K562 (cell line): ENCODE data around the gene RIMKLA. TPM values are rescaled to one million over a fixed set of nuclear protein-coding genes. Genes with fewer than 3 reads are reported as not detected.

Experiments
- ATAC-seq: fragments of 200-7000 bp; cut with Tn5 transposase; 3 replicates; pipeline ENCODE4 v1.9.1; 2020; ENCODE audit warnings: moderate library complexity
- BruUV-seq: library from RNA; stranded (reverse); fragments of 400-500 nt; replicated peaks from 2 replicates; lab custom pipeline; 2021; lab: Mats Ljungman, UMichigan
- CTCF ChIA-PET: fragments of 300-600 bp; formaldehyde crosslinking; extraction: SDS; loops from one replicate; lab custom pipeline; 2021; ENCODE audit warnings: low intra/inter-chr PET ratio; lab: Yijun Ruan, JAX
- POLR2A ChIA-PET: fragments of 300-600, 350-650 bp; sonication (Branson Sonifier 250); formaldehyde crosslinking; extraction: SDS; loops from one replicate; lab custom pipeline; 2021; ENCODE audit warnings: antibody characterized with exemption, inconsistent platforms; lab: Yijun Ruan, JAX
- DNase-seq, 4 experiments: peaks; one replicate each; pipeline versions ENCODE4 v3.0.0 to v3.0.0-alpha.2; 2011 to 2018; ENCODE audit warnings: low spot score in 3 of 4, mixed read lengths in 3 of 4; ENCODE audit errors: extremely low read depth in 1 of 4
- FAIRE-seq: peaks from 2 replicates; lab custom pipeline; 2011; peaks lifted over from hg19 to GRCh38; lab: Jason Lieb, UNC
- H2AFZ ChIP-seq: 2 replicates; pipeline ENCODE4 v1.6.0; 2011; ENCODE audit warnings: low read depth, low read length, control low read depth, inconsistent platforms
- H3K27ac ChIP-seq: fragments of 200-600 bp; 3 replicates; pipeline ENCODE4 v1.8.0; 2011; ENCODE audit warnings: low read depth, mild to moderate bottlenecking, control low read depth, inconsistent platforms, low read length, moderate library complexity, mixed read lengths; ENCODE audit errors: extremely low read depth
- H3K27me3 ChIP-seq, 2 experiments: fragments of 300-600 bp in 1 of 2; 2 replicates in 1 of 2; 3 replicates in 1 of 2; pipeline versions ENCODE4 v1.6.0 to v1.8.0; 2011; ENCODE audit warnings: inconsistent platforms in 2 of 2, low read length in 2 of 2, mild to moderate bottlenecking in 1 of 2, mixed read lengths in 1 of 2, moderate library complexity in 1 of 2; ENCODE audit not compliant: control insufficient read depth in 2 of 2, insufficient read depth in 2 of 2
- H3K36me3 ChIP-seq: fragments of 300-600 bp; 3 replicates; pipeline ENCODE4 v1.8.0; 2011; ENCODE audit warnings: mild to moderate bottlenecking, low read length, inconsistent platforms; ENCODE audit not compliant: control insufficient read depth, insufficient read depth
- H3K4me1 ChIP-seq, 2 experiments: fragments of 200-600 bp in 1 of 2; replicated peaks in 1 of 2; 2 replicates in 1 of 2; 3 replicates in 1 of 2; pipeline versions ENCODE4 v1.5.1 to v1.8.0; 2011; ENCODE audit warnings: inconsistent platforms in 2 of 2, low read length in 2 of 2, mild to moderate bottlenecking in 1 of 2, mixed read lengths in 1 of 2, moderate library complexity in 1 of 2; ENCODE audit not compliant: control insufficient read depth in 2 of 2, insufficient read depth in 2 of 2
- H3K4me2 ChIP-seq: 2 replicates; pipeline ENCODE4 v1.6.1; 2011; ENCODE audit warnings: low read length, control low read depth, inconsistent platforms, mixed read lengths; ENCODE audit not compliant: insufficient read depth
- H3K4me3 ChIP-seq: fragments of 200-600 bp; sonication (generic), shearing (Covaris generic); 2 replicates; pipeline ENCODE4 v1.5.1; 2016; ENCODE audit warnings: control low read depth, inconsistent platforms
- H3K79me2 ChIP-seq: fragments of 200-600 bp; 3 replicates; pipeline ENCODE4 v1.8.0; 2011; ENCODE audit warnings: low read length, inconsistent platforms; ENCODE audit not compliant: control insufficient read depth, insufficient read depth
- H3K9ac ChIP-seq, 2 experiments: 2 replicates each; pipeline versions ENCODE4 v1.6.0 to v1.6.1; 2011; ENCODE audit warnings: low read depth in 2 of 2, low read length in 2 of 2, control low read depth in 1 of 2, inconsistent platforms in 1 of 2, mild to moderate bottlenecking in 1 of 2, mixed read lengths in 1 of 2; ENCODE audit not compliant: insufficient read depth in 1 of 2
- H3K9me1 ChIP-seq: one replicate; pipeline ENCODE4 v1.6.0; 2011; ENCODE audit warnings: inconsistent platforms, mild to moderate bottlenecking, low read length, moderate library complexity; ENCODE audit not compliant: control insufficient read depth, insufficient read depth
- H3K9me3 ChIP-seq: replicated peaks from 2 replicates; pipeline ENCODE4 v1.5.1; 2011; ENCODE audit warnings: low read depth, low read length, inconsistent platforms; ENCODE audit not compliant: control insufficient read depth, insufficient read depth
- H4K20me1 ChIP-seq: replicated peaks from 2 replicates; pipeline ENCODE4 v1.6.1; 2011; ENCODE audit warnings: low read length, inconsistent platforms, mixed read lengths; ENCODE audit not compliant: control insufficient read depth, insufficient read depth
- EHMT2 ChIP-seq: fragments of 450-650 bp; IDR thresholded peaks from 2 replicates; pipeline ENCODE4 v1.6.1; 2018; ENCODE audit warnings: antibody characterized with exemption
- FOSL1 ChIP-seq: fragments of 200-800 bp; sonication (Bioruptor generic); conservative IDR thresholded peaks from 2 replicates; pipeline ENCODE4 v1.6.1; 2016; ENCODE audit warnings: missing genetic modification characterization, missing compliant biosample characterization
- ILK ChIP-seq: fragments of 450-650 bp; IDR thresholded peaks from 2 replicates; pipeline ENCODE4 v1.6.1; 2016; ENCODE audit warnings: missing genetic modification characterization, low read depth, mild to moderate bottlenecking, missing compliant biosample characterization, moderate library complexity, borderline replicate concordance
- JUND ChIP-seq, 2 experiments: IDR thresholded peaks; 2 replicates in 1 of 2; 3 replicates in 1 of 2; pipeline ENCODE4 v1.6.1; 2011; ENCODE audit warnings: borderline replicate concordance in 2 of 2, low read depth in 2 of 2, low read length in 2 of 2, improper control_type of control experiment in 1 of 2, missing biosample characterization in 1 of 2, missing genetic modification characterization in 1 of 2, missing genetic modification reagents in 1 of 2
- NFE2 ChIP-seq: IDR thresholded peaks from 2 replicates; pipeline ENCODE4 v1.6.1; 2014; ENCODE audit warnings: antibody characterized with exemption, low read depth
- ZBED1 ChIP-seq: IDR thresholded peaks from 2 replicates; pipeline ENCODE4 v1.6.1; 2014
- ZBTB17 ChIP-seq: fragments of 450-650 bp; formaldehyde crosslinking; IDR thresholded peaks from 2 replicates; pipeline ENCODE4 v1.4.0; 2020; ENCODE audit warnings: mild to moderate bottlenecking
- WGBS: fragments of 100-300 bp; shearing (Covaris generic); methylation state at CpG from one replicate; pipeline ENCODE4 v1.1.6; 2016; ENCODE audit warnings: low coverage, mixed read lengths; ENCODE audit not compliant: insufficient coverage; ENCODE audit errors: missing lambda C conversion rate; 5-methylcytosine and 5-hydroxymethylcytosine counted together
- in situ Hi-C: fragments of 300-500 bp; cut with MboI; formaldehyde crosslinking; loops from 4 replicates; pipeline ENCODE4 v1.15.0; 2018; ENCODE audit warnings: inconsistent platforms, mixed read lengths
- intact Hi-C: fragments of 100-400 bp; cut with micrococcal nuclease; formaldehyde crosslinking; loops from 2 replicates; pipeline ENCODE4 v1.14.2; 2022
- polyA plus RNA-seq, 8 experiments: library from polyadenylated mRNA; depleted of rRNA in 4 of 8; stranded (reverse) in 5 of 8; unstranded in 3 of 8; fragments of >200 nt; fragmentation: Nextera tagmentation in 2 of 8; fragmentation: Illumina TruSeq in 1 of 8; extraction: Ambion mirVana in 2 of 8; extraction: Trizol in 1 of 8; gene quantifications; 2 replicates each; pipeline versions ENCODE4 v1.2.1 to v1.2.3, GENCODE V29; 2011 to 2014; ENCODE audit warnings: inconsistent platforms in 1 of 8, missing spikeins in 1 of 8
- total RNA-seq, 7 experiments: library from RNA; depleted of rRNA in 6 of 7; stranded (reverse); fragments of >200 nt in 6 of 7; fragmentation: Illumina TruSeq in 2 of 7; extraction: Trizol in 2 of 7; gene quantifications; 2 replicates each; pipeline versions ENCODE4 v1.2.1 to v1.2.3, GENCODE V29; 2011 to 2021; ENCODE audit warnings: low replicate concordance in 1 of 7
- TF ChIP-seq, protein P1 (sequence below), 2 experiments: fragments of 450-650 bp; formaldehyde crosslinking in 1 of 2; IDR thresholded peaks; 2 replicates each; pipeline versions ENCODE4 v1.4.0 to v1.6.1; 2014 to 2020; ENCODE audit warnings: mild to moderate bottlenecking in 2 of 2, borderline replicate concordance in 1 of 2, low read depth in 1 of 2
- TF ChIP-seq, protein P2 (sequence below): fragments of 450-650 bp; IDR thresholded peaks from 2 replicates; pipeline ENCODE4 v1.6.1; 2017; ENCODE audit warnings: antibody characterized with exemption

The RIMKLA gene
- total and polyA plus RNA-seq, 9 of the 15 experiments (the other 6 are each of a cell fraction or from before 2014, with no cell fraction given), result 0.02 TPM; not detected in 8

DNA sequence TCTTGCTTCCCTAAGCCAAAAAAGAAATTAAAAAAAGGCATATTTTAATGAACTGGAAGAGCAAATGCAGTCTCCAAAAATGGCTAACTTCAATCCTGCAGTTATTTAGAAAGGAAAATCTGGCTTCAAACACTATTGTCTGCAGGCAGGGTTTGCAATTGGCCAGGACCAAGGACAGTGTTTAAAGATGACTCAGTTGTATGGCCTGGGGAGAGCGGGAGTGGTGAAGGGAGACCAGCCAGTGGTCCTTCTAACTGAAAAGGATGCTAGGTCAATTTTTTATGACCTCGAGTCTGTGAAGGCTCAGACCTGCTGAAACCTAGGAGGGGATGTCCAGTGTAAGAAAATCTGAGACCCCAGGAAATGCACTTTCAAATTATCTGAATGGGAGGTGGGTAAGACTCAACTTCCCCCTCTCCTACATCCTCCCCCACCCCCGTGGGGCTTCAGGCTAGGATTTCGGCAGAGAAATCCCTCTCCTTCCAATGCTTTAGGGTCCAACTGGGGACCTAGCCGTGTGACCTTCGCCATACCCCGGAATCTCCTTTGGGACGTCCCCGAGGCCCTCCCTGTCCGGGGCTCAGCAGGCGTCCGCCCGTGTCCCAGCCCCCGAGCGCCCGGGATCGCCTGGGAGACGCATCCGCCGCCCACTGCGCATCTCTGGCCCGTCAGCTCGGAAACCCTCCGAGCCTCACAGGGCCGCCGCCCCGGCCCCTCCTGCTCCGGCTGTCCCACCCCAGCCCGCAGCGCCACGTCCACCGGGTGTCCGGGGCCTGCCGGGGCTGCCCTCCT, 602 bp upstream of the RIMKLA start:
- in situ Hi-C loops, result no loop called here
- no peak overlapping the region for H3K4me2 ChIP-seq
- H3K9ac ChIP-seq, result no peak overlapping the region
- intact Hi-C loops, result no loop called here
- H3K4me1 ChIP-seq, result peaks cover 0 to 11% of the 10 kb centered on the region in 2 experiments; a peak in 2 of 5 replicates
- H3K4me3 ChIP-seq, result no peak overlapping the region; the same call in 1 of the 2 replicates
- no peaks in the 10 kb centered on the region for H3K9me3 ChIP-seq
- no peak overlapping the region for H3K27ac ChIP-seq
- no peaks in the 10 kb centered on the region for H3K36me3 ChIP-seq
- no peak overlapping the region for H2AFZ ChIP-seq
- ATAC-seq (peak; percentile 85), FAIRE-seq (peak; percentile 60), DNase-seq (peak; percentile 29 to 43 (median 37))
- BruUV-seq, result no TSS peak
- no peaks in the 10 kb centered on the region for H3K9me1 ChIP-seq
- WGBS, result 9% methylated on average over 11 of the region's 34 CpGs
- ChIA-PET POLR2A (no interaction called here), CTCF (no interaction called here)
- no peaks in the 10 kb centered on the region for H4K20me1 ChIP-seq
- peaks cover 35 to 45% of the 10 kb centered on the region in 2 experiments for H3K27me3 ChIP-seq
- H3K79me2 ChIP-seq, result no peaks in the 10 kb centered on the region
- TF ChIP-seq, protein P1, sequence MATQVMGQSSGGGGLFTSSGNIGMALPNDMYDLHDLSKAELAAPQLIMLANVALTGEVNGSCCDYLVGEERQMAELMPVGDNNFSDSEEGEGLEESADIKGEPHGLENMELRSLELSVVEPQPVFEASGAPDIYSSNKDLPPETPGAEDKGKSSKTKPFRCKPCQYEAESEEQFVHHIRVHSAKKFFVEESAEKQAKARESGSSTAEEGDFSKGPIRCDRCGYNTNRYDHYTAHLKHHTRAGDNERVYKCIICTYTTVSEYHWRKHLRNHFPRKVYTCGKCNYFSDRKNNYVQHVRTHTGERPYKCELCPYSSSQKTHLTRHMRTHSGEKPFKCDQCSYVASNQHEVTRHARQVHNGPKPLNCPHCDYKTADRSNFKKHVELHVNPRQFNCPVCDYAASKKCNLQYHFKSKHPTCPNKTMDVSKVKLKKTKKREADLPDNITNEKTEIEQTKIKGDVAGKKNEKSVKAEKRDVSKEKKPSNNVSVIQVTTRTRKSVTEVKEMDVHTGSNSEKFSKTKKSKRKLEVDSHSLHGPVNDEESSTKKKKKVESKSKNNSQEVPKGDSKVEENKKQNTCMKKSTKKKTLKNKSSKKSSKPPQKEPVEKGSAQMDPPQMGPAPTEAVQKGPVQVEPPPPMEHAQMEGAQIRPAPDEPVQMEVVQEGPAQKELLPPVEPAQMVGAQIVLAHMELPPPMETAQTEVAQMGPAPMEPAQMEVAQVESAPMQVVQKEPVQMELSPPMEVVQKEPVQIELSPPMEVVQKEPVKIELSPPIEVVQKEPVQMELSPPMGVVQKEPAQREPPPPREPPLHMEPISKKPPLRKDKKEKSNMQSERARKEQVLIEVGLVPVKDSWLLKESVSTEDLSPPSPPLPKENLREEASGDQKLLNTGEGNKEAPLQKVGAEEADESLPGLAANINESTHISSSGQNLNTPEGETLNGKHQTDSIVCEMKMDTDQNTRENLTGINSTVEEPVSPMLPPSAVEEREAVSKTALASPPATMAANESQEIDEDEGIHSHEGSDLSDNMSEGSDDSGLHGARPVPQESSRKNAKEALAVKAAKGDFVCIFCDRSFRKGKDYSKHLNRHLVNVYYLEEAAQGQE (IDR thresholded peaks at IDR 0.05; ENCODE audit: borderline replicate concordance), result peak; percentile 96
- TF ChIP-seq, protein P1 (CRISPR knock-in tag; IDR thresholded peaks at IDR 0.05; ENCODE audit: low read depth), result peak; percentile 69
- TF ChIP-seq NFE2, result peak; percentile 75
- TF ChIP-seq JUND (IDR thresholded peaks at IDR 0.05; ENCODE audit: borderline replicate concordance, low read depth, low read length), result 0 out of 2 replicates have a peak, but pooled peaks have one; percentile 14
- TF ChIP-seq JUND (tag; IDR thresholded peaks at IDR 0.05; ENCODE audit: borderline replicate concordance, low read depth, low read length), result peak; percentile 61; the same call in 1 of the 3 replicates
- TF ChIP-seq EHMT2, result peak; percentile 92
- no peak for TF ChIP-seq ZBED1
- peak; percentile 56 for TF ChIP-seq FOSL1
- TF ChIP-seq, protein P2, sequence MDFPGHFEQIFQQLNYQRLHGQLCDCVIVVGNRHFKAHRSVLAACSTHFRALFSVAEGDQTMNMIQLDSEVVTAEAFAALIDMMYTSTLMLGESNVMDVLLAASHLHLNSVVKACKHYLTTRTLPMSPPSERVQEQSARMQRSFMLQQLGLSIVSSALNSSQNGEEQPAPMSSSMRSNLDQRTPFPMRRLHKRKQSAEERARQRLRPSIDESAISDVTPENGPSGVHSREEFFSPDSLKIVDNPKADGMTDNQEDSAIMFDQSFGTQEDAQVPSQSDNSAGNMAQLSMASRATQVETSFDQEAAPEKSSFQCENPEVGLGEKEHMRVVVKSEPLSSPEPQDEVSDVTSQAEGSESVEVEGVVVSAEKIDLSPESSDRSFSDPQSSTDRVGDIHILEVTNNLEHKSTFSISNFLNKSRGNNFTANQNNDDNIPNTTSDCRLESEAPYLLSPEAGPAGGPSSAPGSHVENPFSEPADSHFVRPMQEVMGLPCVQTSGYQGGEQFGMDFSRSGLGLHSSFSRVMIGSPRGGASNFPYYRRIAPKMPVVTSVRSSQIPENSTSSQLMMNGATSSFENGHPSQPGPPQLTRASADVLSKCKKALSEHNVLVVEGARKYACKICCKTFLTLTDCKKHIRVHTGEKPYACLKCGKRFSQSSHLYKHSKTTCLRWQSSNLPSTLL, result no peak
- TF ChIP-seq ILK (tag), result no peak
- no peak for TF ChIP-seq ZBTB17 (CRISPR knock-in tag)
